SH-SY5Y (cell line): Measurements from ENCODE around the gene TGM6.

Experiments
- GATA2 ChIP-seq: IDR thresholded peaks from 2 replicates; pipeline ENCODE4 v1.6.1; 2011; ENCODE audit warnings: mild to moderate bottlenecking, low read depth, low read length
- GATA3 ChIP-seq: IDR thresholded peaks from 2 replicates; pipeline ENCODE4 v1.6.1; 2011; ENCODE audit warnings: low read depth, mild to moderate bottlenecking, low read length, moderate library complexity

- TF ChIP-seq GATA3: no peak
- TF ChIP-seq GATA2: no peak
These were observed 19.6 kb upstream of the TGM6 start for GRCh38 chr20:2361035-2361593.
